IPS-18a (cell line): ENCODE measurements around the gene EIF2B1.
A peak's percentile ranks its signal among the peaks of the same experiment; 100 is the strongest.
"Not testable (repeated sequence)": the region's sequence is repeated elsewhere in the genome, so short reads cannot be mapped to it uniquely, and the experiment has no call there.

ENCODE experiments used
- H3K27ac ChIP-seq: one replicate; pipeline ENCODE4 v1.5.1; 2013; ENCODE audit warnings: low read length
- H3K27me3 ChIP-seq: one replicate; pipeline ENCODE4 v1.6.1; 2013; ENCODE audit warnings: mild to moderate bottlenecking, low read length; ENCODE audit not compliant: control insufficient read depth, insufficient read depth
- H3K36me3 ChIP-seq: one replicate; pipeline ENCODE4 v1.6.1; 2013; ENCODE audit warnings: low read depth, low read length; ENCODE audit not compliant: control insufficient read depth
- H3K4me1 ChIP-seq: one replicate; pipeline ENCODE4 v1.6.1; 2013; ENCODE audit warnings: low read depth, low read length; ENCODE audit not compliant: control insufficient read depth
- H3K4me3 ChIP-seq: one replicate; pipeline ENCODE4 v1.5.1; 2013; ENCODE audit warnings: low read length
- H3K9ac ChIP-seq: one replicate; pipeline ENCODE4 v1.6.1; 2013; ENCODE audit warnings: mild to moderate bottlenecking, low read length, moderate library complexity
- H3K9me3 ChIP-seq: one replicate; pipeline ENCODE4 v1.6.1; 2013; ENCODE audit warnings: low read depth, low read length; ENCODE audit not compliant: control insufficient read depth

EIF2B1 gene

GRCh38 chr12:123614110-123614509 lies 19.4 kb downstream of the EIF2B1 start:
- H3K4me3 ChIP-seq: no peak overlapping the region
- no peak overlapping the region for H3K9ac ChIP-seq
- H3K27ac ChIP-seq: no peak overlapping the region
- H3K9me3 ChIP-seq: no peaks in the 10 kb centered on the region
- H3K36me3 ChIP-seq: peaks cover 90% of the 10 kb centered on the region
- H3K4me1 ChIP-seq: no peaks in the 10 kb centered on the region
- no peaks in the 10 kb centered on the region for H3K27me3 ChIP-seq

- H3K9ac ChIP-seq: no peak overlapping the region
- H3K4me3 ChIP-seq: no peak overlapping the region
These were observed 25.3 kb downstream of the EIF2B1 start for GRCh38 chr12:123608182-123608581.

DNA sequence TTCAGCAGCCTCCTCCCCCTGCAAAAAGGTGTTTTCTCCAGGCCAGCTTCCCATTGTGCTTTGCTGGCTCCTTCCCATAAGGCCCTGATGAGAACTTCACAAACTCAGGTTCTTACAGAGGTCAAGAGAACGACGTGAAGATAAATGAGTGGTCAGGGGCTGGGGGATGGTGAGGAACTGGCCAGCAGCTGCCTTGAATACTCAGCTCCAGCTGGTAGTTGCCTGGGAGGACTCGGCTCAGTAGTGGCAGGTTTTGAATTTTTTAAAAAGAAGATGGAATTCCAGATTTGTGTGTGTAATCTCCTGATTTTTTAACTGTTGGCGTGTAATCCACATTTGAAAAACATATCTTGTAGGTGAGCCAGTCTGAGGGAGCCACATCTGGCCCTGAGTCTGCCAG lies 25.7 kb downstream of the EIF2B1 start:
- no peaks in the 10 kb centered on the region for H3K9me3 ChIP-seq
- no peak overlapping the region for H3K4me3 ChIP-seq
- H3K9ac ChIP-seq: no peak overlapping the region
- peaks cover 80% of the 10 kb centered on the region for H3K36me3 ChIP-seq
- no peaks in the 10 kb centered on the region for H3K27me3 ChIP-seq
- H3K27ac ChIP-seq: no peak overlapping the region
- no peaks in the 10 kb centered on the region for H3K4me1 ChIP-seq

More at GRCh38 chr12:123608182-123608581, 25.3 kb downstream of the EIF2B1 start:
- H3K27me3 ChIP-seq: no peaks in the 10 kb centered on the region
- peaks cover 84% of the 10 kb centered on the region for H3K36me3 ChIP-seq
- H3K4me1 ChIP-seq: no peaks in the 10 kb centered on the region
- no peak overlapping the region for H3K27ac ChIP-seq
- no peaks in the 10 kb centered on the region for H3K9me3 ChIP-seq

DNA sequence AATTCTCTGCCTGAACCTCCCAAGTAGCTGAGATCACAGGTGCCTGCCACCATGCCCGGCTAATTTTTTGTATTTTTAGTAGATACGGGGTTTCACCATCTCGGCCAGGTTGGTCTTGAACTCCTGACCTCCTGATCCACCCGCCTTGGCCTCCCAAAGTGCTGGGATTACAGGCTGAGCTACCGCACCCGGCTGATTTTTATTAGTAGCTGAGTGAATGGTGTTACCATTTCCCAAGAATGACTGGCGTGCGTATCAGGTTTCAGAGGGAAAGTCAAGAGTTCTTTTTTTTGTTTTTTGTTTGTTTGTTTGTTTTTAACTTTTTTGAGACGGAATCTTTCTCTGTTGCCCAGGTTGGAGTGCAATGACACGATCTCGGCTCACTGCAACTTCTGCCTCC lies 30.0 kb downstream of the EIF2B1 start:
- H3K27ac ChIP-seq, H3K9me3 ChIP-seq, H3K4me1 ChIP-seq, H3K27me3 ChIP-seq, H3K9ac ChIP-seq: not testable (repeated sequence)
- H3K36me3 ChIP-seq: peaks cover 43% of the 10 kb centered on the region
- peak overlapping the region; percentile 98 for H3K4me3 ChIP-seq

DNA sequence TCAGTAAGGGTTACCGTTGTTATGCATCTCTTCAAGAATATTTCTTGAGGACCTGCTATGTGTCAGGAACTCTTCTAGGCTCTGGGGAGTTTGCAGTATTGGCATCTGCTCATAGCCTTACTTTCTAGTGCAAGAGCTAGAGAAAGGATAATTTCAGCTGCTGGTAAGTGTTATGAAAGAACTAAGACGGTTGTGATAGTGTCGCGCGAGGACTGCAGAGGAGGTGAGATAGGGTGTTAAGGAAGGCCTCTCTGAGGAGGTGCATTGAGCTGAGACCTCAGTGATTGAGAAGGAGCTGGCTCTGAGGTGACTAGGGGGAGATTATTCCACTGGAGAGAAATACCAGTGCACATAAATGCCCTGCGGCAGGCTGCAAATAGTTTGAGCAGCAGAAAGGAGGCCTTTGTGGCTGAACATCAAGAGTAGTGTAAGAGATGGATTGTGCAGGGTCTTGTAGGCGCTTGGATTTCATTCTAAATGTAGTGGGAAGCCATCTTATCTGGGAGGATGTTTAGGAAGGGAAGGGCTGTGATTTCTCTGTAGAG lies 30.8 kb downstream of the EIF2B1 start:
- no peaks in the 10 kb centered on the region for H3K9me3 ChIP-seq
- H3K27ac ChIP-seq: no peak overlapping the region
- peaks cover 39% of the 10 kb centered on the region for H3K36me3 ChIP-seq
- H3K4me3 ChIP-seq: peak overlapping the region; percentile 98
- peak overlapping the region; percentile 93 for H3K9ac ChIP-seq
- no peaks in the 10 kb centered on the region for H3K27me3 ChIP-seq
- H3K4me1 ChIP-seq: no peaks in the 10 kb centered on the region

DNA sequence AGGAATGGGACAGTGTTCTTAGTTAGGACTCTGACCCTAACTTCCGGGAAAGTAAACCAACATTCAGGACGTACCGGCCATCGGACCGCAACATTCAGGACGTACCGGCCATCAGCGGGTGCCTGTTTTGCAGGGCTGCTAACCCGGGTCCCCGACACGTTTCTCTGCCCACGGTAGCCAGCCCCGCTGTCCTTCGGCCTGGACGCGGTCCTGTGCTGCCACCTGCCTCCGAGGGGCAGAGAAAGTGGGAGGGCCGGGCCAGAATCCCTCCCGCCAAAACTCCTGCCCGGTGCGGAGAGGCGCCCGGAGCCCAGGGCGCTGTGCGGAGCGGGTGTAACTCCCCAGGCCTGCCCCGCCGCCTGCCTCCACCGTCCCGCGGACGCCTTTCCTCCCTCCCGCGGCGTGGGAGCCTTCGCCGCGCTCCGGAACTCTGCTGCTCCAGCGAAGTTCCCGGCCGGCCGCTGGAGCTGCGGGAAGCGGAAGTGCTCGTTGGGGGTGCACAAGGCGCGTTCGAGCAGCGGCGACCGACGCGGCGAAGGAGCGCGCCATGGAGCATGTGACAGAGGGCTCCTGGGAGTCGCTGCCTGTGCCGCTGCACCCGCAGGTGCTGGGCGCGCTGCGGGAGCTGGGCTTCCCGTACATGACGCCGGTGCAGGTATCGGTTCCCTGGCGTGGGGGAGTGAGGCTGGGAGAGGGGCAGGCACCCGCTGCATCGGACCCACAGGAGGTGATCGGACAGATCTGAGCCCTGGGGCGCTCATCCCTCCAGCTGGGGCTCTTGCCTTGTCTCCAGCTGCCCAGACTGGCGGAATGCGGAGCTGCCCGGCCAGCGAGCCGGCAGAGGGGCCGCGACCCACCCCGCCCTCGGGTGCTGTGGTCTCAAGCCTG lies 31.6 kb downstream of the EIF2B1 start, which contains the start of gene DDX55:
DDX55 (plus strand) TSS at position 498 of the 888 bp plus-strand sequence; CDS start at position 548, 50 bp downstream.
- Histone ChIP-seq H3K4me1 (no peaks in the 10 kb centered on the region), H3K4me3 (peak within 1 kb of the TSS; percentile 98), H3K9ac (peak within 1 kb of the TSS; percentile 93), H3K9me3 (no peaks in the 10 kb centered on the region), H3K36me3 (peaks cover 39% of the 10 kb centered on the region), H3K27me3 (no peaks in the 10 kb centered on the region), H3K27ac (peak within 1 kb of the TSS; percentile 52)

GRCh38 chr12:123599721-123600120 lies 33.8 kb downstream of the EIF2B1 start:
- peaks cover 36% of the 10 kb centered on the region for H3K36me3 ChIP-seq

GRCh38 chr12:123599310-123599709 lies 34.2 kb downstream of the EIF2B1 start:
- Histone ChIP-seq H3K9ac (no peak overlapping the region), H3K4me1 (no peaks in the 10 kb centered on the region), H3K4me3 (no peak overlapping the region), H3K9me3 (no peaks in the 10 kb centered on the region), H3K36me3 (peaks cover 35% of the 10 kb centered on the region), H3K27me3 (no peaks in the 10 kb centered on the region), H3K27ac (no peak overlapping the region)

More at GRCh38 chr12:123599721-123600120, 33.8 kb downstream of the EIF2B1 start:
- no peaks in the 10 kb centered on the region for H3K9me3 ChIP-seq
- H3K9ac ChIP-seq: no peak overlapping the region
- no peaks in the 10 kb centered on the region for H3K27me3 ChIP-seq
- H3K27ac ChIP-seq: no peak overlapping the region
- no peaks in the 10 kb centered on the region for H3K4me1 ChIP-seq
- H3K4me3 ChIP-seq: no peak overlapping the region

GRCh38 chr12:123598522-123598921 lies 35.0 kb downstream of the EIF2B1 start:
- Histone ChIP-seq H3K36me3 (peaks cover 34% of the 10 kb centered on the region), H3K4me3 (no peak overlapping the region), H3K4me1 (no peaks in the 10 kb centered on the region), H3K9me3 (no peaks in the 10 kb centered on the region), H3K27ac (no peak overlapping the region), H3K9ac (no peak overlapping the region), H3K27me3 (no peaks in the 10 kb centered on the region)

DNA sequence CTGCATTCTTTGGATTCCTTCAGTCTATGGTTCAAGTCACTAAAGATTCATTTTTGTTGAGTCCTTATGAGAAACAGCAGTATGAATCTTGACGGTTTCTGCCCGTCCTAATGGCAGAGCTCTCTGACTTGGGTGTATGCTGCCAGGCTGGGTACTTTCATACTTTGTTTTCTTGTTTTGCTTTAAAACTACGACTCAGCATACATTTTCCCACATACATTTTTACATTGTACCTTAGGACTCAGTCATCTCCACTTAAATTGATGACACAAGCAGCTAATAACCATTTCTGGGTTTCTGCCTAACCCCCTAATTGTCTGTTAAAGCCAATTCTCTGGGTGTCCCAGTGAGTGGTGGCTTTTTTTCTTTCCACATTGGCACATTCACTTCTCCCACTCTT lies 36.4 kb downstream of the EIF2B1 start:
- Histone ChIP-seq H3K27ac (no peak overlapping the region), H3K36me3 (peaks cover 43% of the 10 kb centered on the region), H3K4me3 (no peak overlapping the region), H3K9me3 (no peaks in the 10 kb centered on the region), H3K9ac (no peak overlapping the region), H3K27me3 (no peaks in the 10 kb centered on the region), H3K4me1 (no peaks in the 10 kb centered on the region)

DNA sequence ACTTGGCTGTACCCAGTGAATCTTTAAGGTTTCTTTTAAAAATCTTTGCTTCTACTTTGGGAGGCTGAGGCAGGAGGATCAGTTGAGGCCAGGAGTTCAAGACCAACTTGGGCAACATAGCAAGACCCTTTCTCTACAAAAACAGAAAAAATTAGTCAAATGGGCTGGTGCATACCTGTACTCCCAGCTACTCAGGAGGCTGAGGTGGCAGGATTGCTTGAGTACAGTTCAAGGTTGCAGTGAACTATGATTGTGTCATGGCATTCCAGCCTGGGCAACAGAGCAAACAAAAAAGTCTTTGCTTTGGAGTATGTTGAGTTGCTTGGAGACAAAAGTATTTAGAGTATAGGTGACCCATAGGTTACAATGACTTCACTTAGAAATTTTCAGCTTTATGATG lies 37.8 kb downstream of the EIF2B1 start:
- Histone ChIP-seq H3K36me3 (peaks cover 56% of the 10 kb centered on the region), H3K27me3 (no peaks in the 10 kb centered on the region), H3K4me3 (no peak overlapping the region), H3K9me3 (no peaks in the 10 kb centered on the region), H3K27ac (no peak overlapping the region), H3K4me1 (no peaks in the 10 kb centered on the region), H3K9ac (no peak overlapping the region)
